ENCODE results near the gene PRRC2C. TPM values are rescaled to one million over a fixed set of nuclear protein-coding genes. Genes with fewer than 3 reads are reported as not detected.

Gene PRRC2C
- total RNA-seq, 1 experiment from 2014 or later: 136 TPM

GRCh38 chr1:171446386-171446785 is 38.9 kb upstream of the PRRC2C start:
- Histone ChIP-seq H3K9me3 (ENCODE audit: insufficient read depth, low read depth) (no peaks in the 10 kb centered on the region), H3K4me1 (replicated peaks; ENCODE audit: insufficient read depth) (no peaks in the 10 kb centered on the region), H3K9me2 (ENCODE audit: insufficient read depth) (no peaks in the 10 kb centered on the region), H3K4me2 (no peak overlapping the region), H3F3A (ENCODE audit: insufficient read depth, low read depth) (no peaks in the 10 kb centered on the region), H3K27me3 (ENCODE audit: insufficient read depth, low read depth) (no peaks in the 10 kb centered on the region), H2AFZ (no peak overlapping the region), H4K20me1 (ENCODE audit: insufficient read depth) (no peaks in the 10 kb centered on the region), H3K36me3 (ENCODE audit: low read depth) (no peaks in the 10 kb centered on the region), H3K4me3 (no peak overlapping the region), H3K27ac (no peak overlapping the region), H3K79me2 (ENCODE audit: low read depth) (no peaks in the 10 kb centered on the region)
- intact Hi-C loops (cut with micrococcal nuclease; ENCODE audit: unreplicated experiment): no loop called here
- POLR2A ChIA-PET (ENCODE audit: unreplicated experiment): no interaction called here
- CTCF ChIA-PET: no interaction called here
- DNase-seq: no peak
- BruUV-seq (replicated peaks): no TSS peak
- TF ChIP-seq CTCF (conservative IDR thresholded peaks at IDR 0.05) (no peak), EZH2 (IDR thresholded peaks at IDR 0.05; ENCODE audit: low read depth) (no peak)

GRCh38 chr1:171455967-171456366 is 29.4 kb upstream of the PRRC2C start:
- CTCF ChIA-PET: no interaction called here

GRCh38 chr1:171457412-171457811 is 27.9 kb upstream of the PRRC2C start:
- CTCF ChIA-PET: no interaction called here
- Histone ChIP-seq H2AFZ (no peak overlapping the region), H3K36me3 (ENCODE audit: low read depth) (no peaks in the 10 kb centered on the region), H3K27ac (no peak overlapping the region), H3K4me3 (no peak overlapping the region), H3K9me2 (ENCODE audit: insufficient read depth) (no peaks in the 10 kb centered on the region), H3F3A (ENCODE audit: insufficient read depth, low read depth) (no peaks in the 10 kb centered on the region), H3K9me3 (ENCODE audit: insufficient read depth, low read depth) (no peaks in the 10 kb centered on the region), H3K27me3 (ENCODE audit: insufficient read depth, low read depth) (no peaks in the 10 kb centered on the region), H3K4me1 (replicated peaks; ENCODE audit: insufficient read depth) (no peaks in the 10 kb centered on the region), H3K4me2 (no peak overlapping the region), H4K20me1 (ENCODE audit: insufficient read depth) (no peaks in the 10 kb centered on the region), H3K79me2 (ENCODE audit: low read depth) (no peaks in the 10 kb centered on the region)
- DNase-seq: no peak
- POLR2A ChIA-PET (ENCODE audit: unreplicated experiment): no interaction called here
- intact Hi-C loops (cut with micrococcal nuclease; ENCODE audit: unreplicated experiment): no loop called here
- BruUV-seq (replicated peaks): no TSS peak
- no peak for TF ChIP-seq EZH2 (IDR thresholded peaks at IDR 0.05; ENCODE audit: low read depth)
- no peak for TF ChIP-seq CTCF (conservative IDR thresholded peaks at IDR 0.05)

More at GRCh38 chr1:171455967-171456366, 29.4 kb upstream of the PRRC2C start:
- intact Hi-C loops (cut with micrococcal nuclease; ENCODE audit: unreplicated experiment): no loop called here
- H3K4me1 ChIP-seq (replicated peaks; ENCODE audit: insufficient read depth): no peaks in the 10 kb centered on the region
- H2AFZ ChIP-seq: 0 out of 2 replicates have a peak overlapping the region, but pooled peaks have one; percentile 2
- BruUV-seq (replicated peaks): no TSS peak
- H3K9me2 ChIP-seq (ENCODE audit: insufficient read depth): no peaks in the 10 kb centered on the region
- no peak for DNase-seq
- no peaks in the 10 kb centered on the region for H4K20me1 ChIP-seq (ENCODE audit: insufficient read depth)
- no peaks in the 10 kb centered on the region for H3K9me3 ChIP-seq (ENCODE audit: insufficient read depth, low read depth)
- no peaks in the 10 kb centered on the region for H3K27me3 ChIP-seq (ENCODE audit: insufficient read depth, low read depth)
- no peak overlapping the region for H3K27ac ChIP-seq
- no peak overlapping the region for H3K4me2 ChIP-seq
- POLR2A ChIA-PET (ENCODE audit: unreplicated experiment): no interaction called here
- no peaks in the 10 kb centered on the region for H3F3A ChIP-seq (ENCODE audit: insufficient read depth, low read depth)
- no peak for TF ChIP-seq CTCF (conservative IDR thresholded peaks at IDR 0.05)
- no peak for TF ChIP-seq EZH2 (IDR thresholded peaks at IDR 0.05; ENCODE audit: low read depth)
- no peaks in the 10 kb centered on the region for H3K36me3 ChIP-seq (ENCODE audit: low read depth)
- no peak overlapping the region for H3K4me3 ChIP-seq
- no peaks in the 10 kb centered on the region for H3K79me2 ChIP-seq (ENCODE audit: low read depth)

All from PC-9 (cell line).